Measurements from ENCODE around the gene TUFM.

TUFM gene

DNA sequence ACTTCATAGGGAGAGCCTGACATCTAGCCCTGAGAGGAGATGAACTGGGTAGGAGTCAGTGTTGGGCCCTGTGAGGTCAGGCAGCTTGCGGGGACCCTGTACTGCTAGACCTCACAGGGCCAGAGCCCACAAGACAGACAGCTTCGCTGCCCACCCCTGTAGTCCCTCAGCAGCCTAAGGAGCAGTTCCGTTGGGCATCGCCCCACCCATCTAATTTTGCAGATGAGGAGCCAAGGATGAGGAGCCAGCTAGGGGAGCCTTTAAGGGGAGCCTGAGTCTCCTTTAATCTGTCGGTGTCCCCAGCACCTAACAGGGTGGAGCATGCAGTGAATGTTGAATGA lies 755 bp upstream of the TUFM start:
- DNase-seq (ENCODE audit: low spot score): no peak
- 0 out of 3 replicates have a peak, but pooled peaks have one; percentile 3 for ATAC-seq (ENCODE audit: low read depth)
- Histone ChIP-seq H3K4me3 (ENCODE audit: severe bottlenecking) (peak overlapping the region; percentile 72), H3K9me3 (ENCODE audit: severe bottlenecking) (no peaks in the 10 kb centered on the region), H3K36me3 (ENCODE audit: low read depth) (peaks cover 35% of the 10 kb centered on the region), H3K27me3 (ENCODE audit: insufficient read depth, poor library complexity, severe bottlenecking) (no peaks in the 10 kb centered on the region), H3K27ac (ENCODE audit: poor library complexity, severe bottlenecking) (peak overlapping the region; percentile 43), H3K4me1 (ENCODE audit: insufficient read depth, poor library complexity, severe bottlenecking) (no peaks in the 10 kb centered on the region)
- TF ChIP-seq, protein P1, sequence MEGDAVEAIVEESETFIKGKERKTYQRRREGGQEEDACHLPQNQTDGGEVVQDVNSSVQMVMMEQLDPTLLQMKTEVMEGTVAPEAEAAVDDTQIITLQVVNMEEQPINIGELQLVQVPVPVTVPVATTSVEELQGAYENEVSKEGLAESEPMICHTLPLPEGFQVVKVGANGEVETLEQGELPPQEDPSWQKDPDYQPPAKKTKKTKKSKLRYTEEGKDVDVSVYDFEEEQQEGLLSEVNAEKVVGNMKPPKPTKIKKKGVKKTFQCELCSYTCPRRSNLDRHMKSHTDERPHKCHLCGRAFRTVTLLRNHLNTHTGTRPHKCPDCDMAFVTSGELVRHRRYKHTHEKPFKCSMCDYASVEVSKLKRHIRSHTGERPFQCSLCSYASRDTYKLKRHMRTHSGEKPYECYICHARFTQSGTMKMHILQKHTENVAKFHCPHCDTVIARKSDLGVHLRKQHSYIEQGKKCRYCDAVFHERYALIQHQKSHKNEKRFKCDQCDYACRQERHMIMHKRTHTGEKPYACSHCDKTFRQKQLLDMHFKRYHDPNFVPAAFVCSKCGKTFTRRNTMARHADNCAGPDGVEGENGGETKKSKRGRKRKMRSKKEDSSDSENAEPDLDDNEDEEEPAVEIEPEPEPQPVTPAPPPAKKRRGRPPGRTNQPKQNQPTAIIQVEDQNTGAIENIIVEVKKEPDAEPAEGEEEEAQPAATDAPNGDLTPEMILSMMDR (IDR thresholded peaks at IDR 0.05; ENCODE audit: poor library complexity, severe bottlenecking): no peak

DNA sequence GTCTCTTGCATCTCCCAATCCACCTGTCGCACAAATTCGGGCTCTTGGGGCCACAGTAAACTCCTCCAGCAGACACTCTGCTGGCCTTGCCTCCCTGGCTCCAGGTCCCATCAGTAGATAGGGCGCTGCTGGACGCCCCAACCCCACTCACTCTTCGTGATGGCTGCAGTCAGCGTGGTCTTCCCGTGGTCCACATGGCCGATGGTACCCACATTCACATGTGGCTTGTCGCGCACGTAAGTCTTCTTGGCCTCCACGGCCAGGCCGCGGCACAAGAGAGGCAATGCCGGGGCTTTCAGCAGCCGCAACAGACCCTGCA lies 428 bp downstream of the TUFM start:
- no peak for ATAC-seq (ENCODE audit: low read depth)
- Histone ChIP-seq H3K4me1 (ENCODE audit: insufficient read depth, poor library complexity, severe bottlenecking) (no peaks in the 10 kb centered on the region), H3K27ac (ENCODE audit: poor library complexity, severe bottlenecking) (peak overlapping the region; percentile 43), H3K4me3 (ENCODE audit: severe bottlenecking) (peak overlapping the region; percentile 72), H3K36me3 (ENCODE audit: low read depth) (peaks cover 40% of the 10 kb centered on the region), H3K27me3 (ENCODE audit: insufficient read depth, poor library complexity, severe bottlenecking) (no peaks in the 10 kb centered on the region), H3K9me3 (ENCODE audit: severe bottlenecking) (no peaks in the 10 kb centered on the region)
- no peak for DNase-seq (ENCODE audit: low spot score)
- TF ChIP-seq, protein P1 (IDR thresholded peaks at IDR 0.05; ENCODE audit: poor library complexity, severe bottlenecking): no peak

DNA sequence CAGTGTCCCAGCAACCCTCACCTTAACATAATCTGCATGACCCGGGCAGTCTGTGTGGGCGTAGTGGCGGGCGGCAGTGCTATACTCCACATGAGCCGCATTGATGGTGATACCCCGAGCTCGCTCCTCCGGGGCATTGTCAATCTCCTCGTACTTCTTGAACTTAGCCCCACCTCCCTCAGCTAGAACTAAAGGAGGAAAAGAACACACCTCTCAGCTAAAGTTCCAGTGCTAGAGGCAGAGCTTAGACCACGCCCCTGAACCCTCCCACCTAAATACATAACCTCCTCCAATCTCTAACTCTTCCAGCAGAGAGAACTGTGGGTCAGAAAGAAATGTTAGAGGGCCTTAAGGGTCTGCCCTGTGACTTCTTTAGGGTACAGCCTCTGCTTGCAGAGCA lies 855 bp downstream of the TUFM start:
- no peaks in the 10 kb centered on the region for H3K9me3 ChIP-seq (ENCODE audit: severe bottlenecking)
- H3K36me3 ChIP-seq (ENCODE audit: low read depth): peaks cover 40% of the 10 kb centered on the region
- H3K27me3 ChIP-seq (ENCODE audit: insufficient read depth, poor library complexity, severe bottlenecking): no peaks in the 10 kb centered on the region
- ATAC-seq (ENCODE audit: low read depth) (no peak), DNase-seq (ENCODE audit: low spot score) (no peak)
- H3K4me3 ChIP-seq (ENCODE audit: severe bottlenecking): peak overlapping the region; percentile 72
- TF ChIP-seq, protein P1 (IDR thresholded peaks at IDR 0.05; ENCODE audit: poor library complexity, severe bottlenecking): no peak
- no peaks in the 10 kb centered on the region for H3K4me1 ChIP-seq (ENCODE audit: insufficient read depth, poor library complexity, severe bottlenecking)
- H3K27ac ChIP-seq (ENCODE audit: poor library complexity, severe bottlenecking): peak overlapping the region; percentile 43

DNA sequence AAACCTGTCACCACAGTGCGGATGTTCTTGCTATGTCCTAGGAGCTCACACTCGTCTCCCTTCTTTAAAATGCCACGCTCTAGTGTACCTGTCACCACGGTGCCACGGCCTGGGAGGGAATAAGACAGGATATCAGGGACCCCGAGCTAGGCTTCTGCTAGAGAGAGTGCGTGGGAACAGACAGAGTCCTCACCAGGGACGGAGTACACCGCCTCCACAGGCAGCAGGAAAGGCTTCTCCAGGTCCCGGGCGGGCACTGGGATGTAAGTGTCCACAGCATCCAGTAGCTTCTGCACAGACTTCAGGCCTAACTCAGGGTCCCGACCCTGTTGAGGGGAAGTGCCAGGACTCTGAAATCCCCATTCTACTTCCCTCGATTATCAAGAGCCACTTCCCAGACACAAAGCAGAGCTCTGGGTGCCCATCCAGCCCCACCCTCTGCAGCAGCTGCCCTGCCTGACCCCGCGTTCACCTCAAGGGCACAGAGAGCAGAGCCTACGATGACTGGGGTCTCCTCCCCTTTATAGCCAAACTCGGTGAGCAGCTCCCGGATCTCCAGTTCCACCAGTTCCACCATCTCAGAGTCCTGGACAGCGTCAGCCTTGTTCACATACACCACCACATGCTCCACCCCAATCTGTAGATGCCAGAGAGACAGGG lies 1.8 kb downstream of the TUFM start:
- Histone ChIP-seq H3K4me3 (ENCODE audit: severe bottlenecking) (no peak overlapping the region), H3K9me3 (ENCODE audit: severe bottlenecking) (no peaks in the 10 kb centered on the region), H3K27me3 (ENCODE audit: insufficient read depth, poor library complexity, severe bottlenecking) (no peaks in the 10 kb centered on the region), H3K4me1 (ENCODE audit: insufficient read depth, poor library complexity, severe bottlenecking) (no peaks in the 10 kb centered on the region), H3K36me3 (ENCODE audit: low read depth) (peaks cover 40% of the 10 kb centered on the region), H3K27ac (ENCODE audit: poor library complexity, severe bottlenecking) (no peak overlapping the region)
- TF ChIP-seq, protein P1 (IDR thresholded peaks at IDR 0.05; ENCODE audit: poor library complexity, severe bottlenecking): no peak
- DNase-seq (ENCODE audit: low spot score): no peak
- ATAC-seq (ENCODE audit: low read depth): no peak

DNA sequence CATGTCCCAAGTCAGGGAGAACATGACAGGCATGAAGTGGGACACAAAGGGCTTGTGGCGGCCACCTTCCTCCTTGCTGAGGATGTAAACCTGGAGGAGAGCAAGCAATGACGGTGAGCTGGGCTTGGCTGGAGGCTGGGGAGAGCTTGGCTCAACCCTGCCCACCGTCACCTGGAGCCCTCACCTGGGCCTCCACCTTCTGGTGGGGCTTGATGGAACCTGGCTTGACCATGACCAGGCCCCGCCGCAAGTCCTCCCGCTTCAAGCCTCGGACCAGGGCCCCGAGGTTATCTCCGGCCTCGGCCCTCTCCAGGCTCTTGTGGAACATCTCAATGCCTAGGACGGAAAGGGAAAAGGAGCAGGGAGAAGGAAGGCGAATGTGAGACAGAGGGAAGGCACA lies 2.4 kb downstream of the TUFM start:
- TF ChIP-seq, protein P1 (IDR thresholded peaks at IDR 0.05; ENCODE audit: poor library complexity, severe bottlenecking): no peak
- DNase-seq (ENCODE audit: low spot score): no peak
- ATAC-seq (ENCODE audit: low read depth): no peak
- Histone ChIP-seq H3K4me3 (ENCODE audit: severe bottlenecking) (no peak overlapping the region), H3K36me3 (ENCODE audit: low read depth) (peaks cover 40% of the 10 kb centered on the region), H3K4me1 (ENCODE audit: insufficient read depth, poor library complexity, severe bottlenecking) (no peaks in the 10 kb centered on the region), H3K27ac (ENCODE audit: poor library complexity, severe bottlenecking) (no peak overlapping the region), H3K9me3 (ENCODE audit: severe bottlenecking) (no peaks in the 10 kb centered on the region), H3K27me3 (ENCODE audit: insufficient read depth, poor library complexity, severe bottlenecking) (no peaks in the 10 kb centered on the region)
